GM23338 (cell line): ENCODE results near the gene TNFRSF1A. TPM values are rescaled to one million over a fixed set of nuclear protein-coding genes. Genes with fewer than 3 reads are reported as not detected.

Experiments
- ATAC-seq: fragments of 200-7000 bp; cut with Tn5 transposase; 3 replicates; pipeline ENCODE4 v1.9.1; 2020
- DNase-seq: peaks from one replicate; pipeline ENCODE4 v3.0.0-alpha.2; 2015; ENCODE audit warnings: low spot score
- H2AFZ ChIP-seq: fragments of 200-600 bp; sonication (generic); 2 replicates; pipeline ENCODE4 v1.8.0; 2016; ENCODE audit warnings: antibody characterized with exemption, mild to moderate bottlenecking, moderate library complexity
- H3F3A ChIP-seq: fragments of 200-600 bp; sonication (generic); replicated peaks from 2 replicates; pipeline ENCODE4 v1.8.0; 2017; ENCODE audit warnings: antibody characterized with exemption, mixed run types, low read depth
- H3K27ac ChIP-seq: fragments of 200-600 bp; sonication (generic); 2 replicates; pipeline ENCODE4 v1.6.1; 2016; ENCODE audit warnings: low read depth
- H3K27me3 ChIP-seq: fragments of 200-600 bp; sonication (generic); 2 replicates; pipeline ENCODE4 v1.8.0; 2016; ENCODE audit warnings: mild to moderate bottlenecking, mixed run types, moderate library complexity; ENCODE audit not compliant: insufficient read depth
- H3K36me3 ChIP-seq: fragments of 200-600 bp; sonication (generic); 2 replicates; pipeline ENCODE4 v1.8.0; 2016; ENCODE audit warnings: mild to moderate bottlenecking; ENCODE audit not compliant: insufficient read depth
- H3K4me1 ChIP-seq: fragments of 200-600 bp; sonication (generic); 2 replicates; pipeline ENCODE4 v1.8.0; 2016; ENCODE audit warnings: mild to moderate bottlenecking, moderate library complexity; ENCODE audit not compliant: insufficient read depth
- H3K4me2 ChIP-seq: fragments of 200-600 bp; sonication (generic); 2 replicates; pipeline ENCODE4 v1.7.1; 2017; ENCODE audit warnings: mixed run types
- H3K4me3 ChIP-seq: fragments of 200-600 bp; sonication (generic); 2 replicates; pipeline ENCODE4 v1.6.1; 2016; ENCODE audit warnings: mixed run types
- H3K79me2 ChIP-seq: fragments of 200-600 bp; sonication (generic); replicated peaks from 2 replicates; pipeline ENCODE4 v1.8.0; 2017; ENCODE audit warnings: mild to moderate bottlenecking; ENCODE audit not compliant: insufficient read depth
- H3K9me2 ChIP-seq: fragments of 200-600 bp; sonication (generic); 2 replicates; pipeline ENCODE4 v1.8.0; 2017; ENCODE audit not compliant: insufficient read depth
- H4K20me1 ChIP-seq: fragments of 200-600 bp; sonication (generic); replicated peaks from 2 replicates; pipeline ENCODE4 v1.8.0; 2017; ENCODE audit warnings: mild to moderate bottlenecking; ENCODE audit not compliant: insufficient read depth
- H3K27ac Mint-ChIP-seq: 2 replicates; pipeline ENCODE4 v1.8.0; 2020; ENCODE audit warnings: inconsistent platforms, mild to moderate bottlenecking, moderate library complexity, mixed read lengths
- H3K27me3 Mint-ChIP-seq: 3 replicates; pipeline ENCODE4 v1.8.0; 2022; ENCODE audit warnings: low read depth, mild to moderate bottlenecking, moderate library complexity, mixed read lengths, inconsistent platforms; ENCODE audit not compliant: insufficient read depth, poor library complexity
- H3K36me3 Mint-ChIP-seq: 3 replicates; pipeline ENCODE4 v1.8.0; 2021; ENCODE audit warnings: low read depth, mild to moderate bottlenecking, inconsistent platforms, moderate library complexity, mixed read lengths
- H3K4me1 Mint-ChIP-seq: 3 replicates; pipeline ENCODE4 v1.8.0; 2020; ENCODE audit warnings: mild to moderate bottlenecking, inconsistent platforms, mixed read lengths
- H3K4me3 Mint-ChIP-seq: 3 replicates; pipeline ENCODE4 v1.8.0; 2021; ENCODE audit warnings: moderate library complexity, mild to moderate bottlenecking, inconsistent platforms, mixed read lengths
- H3K9me3 Mint-ChIP-seq: 3 replicates; pipeline ENCODE4 v1.8.0; 2020; ENCODE audit warnings: moderate library complexity, mild to moderate bottlenecking, inconsistent platforms, mixed read lengths
- CREB1 ChIP-seq: fragments of 250-450 bp; sonication (Bioruptor Pico); IDR thresholded peaks from 2 replicates; pipeline ENCODE4 v1.5.0; 2020; ENCODE audit warnings: low read depth, mild to moderate bottlenecking, moderate library complexity
- CTCF ChIP-seq, 2 experiments: fragments of 200-600 bp in 1 of 2; sonication (generic) in 1 of 2; conservative IDR thresholded peaks; 2 replicates each; pipeline versions ENCODE4 v1.5.1 to v1.6.1; 2016 to 2017; ENCODE audit warnings: antibody characterized with exemption in 2 of 2, low read depth in 2 of 2, mild to moderate bottlenecking in 2 of 2, moderate library complexity in 1 of 2
- EZH2 ChIP-seq: fragments of 200-600 bp; sonication (generic); IDR thresholded peaks from one replicate; pipeline ENCODE4 v1.8.0; 2017; ENCODE audit warnings: antibody characterized with exemption, mild to moderate bottlenecking, low read depth; ENCODE audit not compliant: unreplicated experiment
- EZH2phosphoT487 ChIP-seq: fragments of 200-600 bp; sonication (generic); IDR thresholded peaks from one replicate; pipeline ENCODE4 v1.8.1; 2018; ENCODE audit warnings: antibody characterized with exemption; ENCODE audit not compliant: unreplicated experiment
- JUNB ChIP-seq: IDR thresholded peaks from one replicate; pipeline ENCODE4 v1.6.1; 2016; ENCODE audit warnings: antibody characterized with exemption; ENCODE audit not compliant: unreplicated experiment
- NANOG ChIP-seq: IDR thresholded peaks from 2 replicates; pipeline ENCODE4 v1.6.1; 2016; ENCODE audit warnings: antibody characterized with exemption, borderline replicate concordance
- POLR2AphosphoS5 ChIP-seq: IDR thresholded peaks from 2 replicates; pipeline ENCODE4 v1.6.1; 2016; ENCODE audit warnings: antibody characterized with exemption, low read depth
- STAT1 ChIP-seq: IDR thresholded peaks from one replicate; pipeline ENCODE4 v1.6.1; 2016; ENCODE audit warnings: antibody characterized with exemption; ENCODE audit not compliant: unreplicated experiment
- ZNF114 ChIP-seq: fragments of 250-450 bp; sonication (Bioruptor Pico); IDR thresholded peaks from 2 replicates; pipeline ENCODE4 v1.5.0; 2020; ENCODE audit warnings: mild to moderate bottlenecking, moderate library complexity
- ZNF331 ChIP-seq: fragments of 250-450 bp; sonication (Bioruptor Pico); IDR thresholded peaks from 2 replicates; pipeline ENCODE4 v1.5.0; 2020; ENCODE audit warnings: low read depth, mild to moderate bottlenecking, moderate library complexity
- ZNF462 ChIP-seq: fragments of 250-450 bp; sonication (Bioruptor Pico); IDR thresholded peaks from 2 replicates; pipeline ENCODE4 v1.5.0; 2020; ENCODE audit warnings: mild to moderate bottlenecking, moderate library complexity
- polyA plus RNA-seq: library from polyadenylated mRNA; unstranded; fragments of >200 nt; fragmentation: Nextera tagmentation; extraction: Ambion mirVana; gene quantifications from 2 replicates; pipeline ENCODE4 v1.2.1, GENCODE V29; 2016
- total RNA-seq: library from RNA; depleted of rRNA; stranded (reverse); fragments of >200 nt; shearing (Covaris generic); gene quantifications from 2 replicates; pipeline ENCODE4 v1.2.3, GENCODE V29; 2014
- TF ChIP-seq, protein P1 (sequence below): IDR thresholded peaks from one replicate; pipeline ENCODE4 v1.6.1; 2018; ENCODE audit warnings: antibody characterized with exemption; ENCODE audit not compliant: unreplicated experiment

Gene TNFRSF1A
- total and polyA plus RNA-seq, 2 experiments from 2014 or later = 24.3 to 43.4 TPM

- Histone ChIP-seq H3K4me2 (no peak overlapping the region), H3K36me3 (peaks cover 12% of the 10 kb centered on the region), H3K9me2 (no peaks in the 10 kb centered on the region), H4K20me1 (no peaks in the 10 kb centered on the region), H3K4me3 (no peak overlapping the region), H3K4me1 (peaks cover 26% of the 10 kb centered on the region), H3K27ac (no peak overlapping the region), H3K27me3 (no peaks in the 10 kb centered on the region), H3F3A (peaks cover 5% of the 10 kb centered on the region), H2AFZ (no peak overlapping the region), H3K79me2 (no peaks in the 10 kb centered on the region)
- DNase-seq (no peak), ATAC-seq (no peak)
- H3K27ac Mint-ChIP-seq = no peak overlapping the region
- H3K36me3 Mint-ChIP-seq = peaks cover 50% of the 10 kb centered on the region
- no peak for TF ChIP-seq POLR2AphosphoS5
- TF ChIP-seq EZH2 = no peak
- no peak for TF ChIP-seq ZNF331 (CRISPR knock-in tag)
- no peak for TF ChIP-seq ZNF462
- TF ChIP-seq ZNF114 (CRISPR knock-in tag) = no peak
- no peak for TF ChIP-seq EZH2phosphoT487
- no peak for TF ChIP-seq JUNB
- TF ChIP-seq, protein P1, sequence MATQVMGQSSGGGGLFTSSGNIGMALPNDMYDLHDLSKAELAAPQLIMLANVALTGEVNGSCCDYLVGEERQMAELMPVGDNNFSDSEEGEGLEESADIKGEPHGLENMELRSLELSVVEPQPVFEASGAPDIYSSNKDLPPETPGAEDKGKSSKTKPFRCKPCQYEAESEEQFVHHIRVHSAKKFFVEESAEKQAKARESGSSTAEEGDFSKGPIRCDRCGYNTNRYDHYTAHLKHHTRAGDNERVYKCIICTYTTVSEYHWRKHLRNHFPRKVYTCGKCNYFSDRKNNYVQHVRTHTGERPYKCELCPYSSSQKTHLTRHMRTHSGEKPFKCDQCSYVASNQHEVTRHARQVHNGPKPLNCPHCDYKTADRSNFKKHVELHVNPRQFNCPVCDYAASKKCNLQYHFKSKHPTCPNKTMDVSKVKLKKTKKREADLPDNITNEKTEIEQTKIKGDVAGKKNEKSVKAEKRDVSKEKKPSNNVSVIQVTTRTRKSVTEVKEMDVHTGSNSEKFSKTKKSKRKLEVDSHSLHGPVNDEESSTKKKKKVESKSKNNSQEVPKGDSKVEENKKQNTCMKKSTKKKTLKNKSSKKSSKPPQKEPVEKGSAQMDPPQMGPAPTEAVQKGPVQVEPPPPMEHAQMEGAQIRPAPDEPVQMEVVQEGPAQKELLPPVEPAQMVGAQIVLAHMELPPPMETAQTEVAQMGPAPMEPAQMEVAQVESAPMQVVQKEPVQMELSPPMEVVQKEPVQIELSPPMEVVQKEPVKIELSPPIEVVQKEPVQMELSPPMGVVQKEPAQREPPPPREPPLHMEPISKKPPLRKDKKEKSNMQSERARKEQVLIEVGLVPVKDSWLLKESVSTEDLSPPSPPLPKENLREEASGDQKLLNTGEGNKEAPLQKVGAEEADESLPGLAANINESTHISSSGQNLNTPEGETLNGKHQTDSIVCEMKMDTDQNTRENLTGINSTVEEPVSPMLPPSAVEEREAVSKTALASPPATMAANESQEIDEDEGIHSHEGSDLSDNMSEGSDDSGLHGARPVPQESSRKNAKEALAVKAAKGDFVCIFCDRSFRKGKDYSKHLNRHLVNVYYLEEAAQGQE = no peak
- TF ChIP-seq NANOG = no peak
- no peak for TF ChIP-seq STAT1
- no peak for TF ChIP-seq CTCF (conservative IDR thresholded peaks at IDR 0.05; ENCODE audit: low read depth in 2 of 2)
- no peak for TF ChIP-seq CREB1 (CRISPR knock-in tag)
- no peaks in the 10 kb centered on the region; the same call in 2 of the 3 replicates for H3K9me3 Mint-ChIP-seq
- H3K4me1 Mint-ChIP-seq = peaks cover 42% of the 10 kb centered on the region
- peaks cover 29% of the 10 kb centered on the region for H3K27me3 Mint-ChIP-seq
- H3K4me3 Mint-ChIP-seq = no peak overlapping the region
Measured at GRCh38 chr12:6315704-6316597, 25.9 kb downstream of the TNFRSF1A start.
